Upper lobe of left lung (tissue), 6 donors: ENCODE results near the gene CEP250. TPM values are rescaled to one million over a fixed set of nuclear protein-coding genes. Genes with fewer than 3 reads are reported as not detected.

ENCODE experiments used
- ATAC-seq, 2 donors: fragments of 200-7000 bp; cut with Tn5 transposase; one replicate each; pipeline ENCODE4 v1.9.1; 2022; ENCODE audit warnings: mild to moderate bottlenecking in 2 of 2, moderate library complexity in 2 of 2; ENCODE audit not compliant: low FRiP score in 2 of 2
- DNase-seq, 2 donors: peaks; one replicate each; pipeline ENCODE4 v3.0.0-alpha.2; 2019 to 2020
- H3K27ac ChIP-seq, 4 donors: fragments of 200-600 bp; sonication (generic); one replicate each; pipeline ENCODE4 v1.5.1; 2016 to 2019
- H3K27me3 ChIP-seq, 4 donors: fragments of 200-600 bp; sonication (generic); one replicate each; pipeline ENCODE4 v1.5.1; 2017 to 2019
- H3K36me3 ChIP-seq, 4 donors: fragments of 200-600 bp; sonication (generic); one replicate each; pipeline ENCODE4 v1.5.1; 2016 to 2019
- H3K4me1 ChIP-seq, 4 donors: fragments of 200-600 bp; sonication (generic); one replicate each; pipeline ENCODE4 v1.5.1; 2018 to 2019
- H3K4me3 ChIP-seq, 4 donors: fragments of 200-600 bp; sonication (generic); one replicate each; pipeline ENCODE4 v1.5.1; 2017 to 2019; ENCODE audit warnings: mild to moderate bottlenecking in 2 of 4, moderate library complexity in 1 of 4
- H3K9me3 ChIP-seq, 4 donors: fragments of 200-600 bp; sonication (generic); one replicate each; pipeline ENCODE4 v1.5.1; 2018 to 2019
- EP300 ChIP-seq, 4 donors: sonication (generic); formaldehyde crosslinking; IDR thresholded peaks; one replicate each; pipeline ENCODE4 v1.5.1; 2017; ENCODE audit warnings: antibody characterized with exemption in 4 of 4, control low read depth in 2 of 4
- POLR2A ChIP-seq, 4 donors: fragments of 450-650 bp; IDR thresholded peaks; one replicate each; pipeline ENCODE4 v1.5.1; 2016 to 2017; ENCODE audit warnings: antibody characterized with exemption in 4 of 4, mild to moderate bottlenecking in 2 of 4
- POLR2AphosphoS5 ChIP-seq, 2 donors: sonication (generic); formaldehyde crosslinking; IDR thresholded peaks; one replicate each; pipeline ENCODE4 v1.5.1; 2017; ENCODE audit warnings: antibody characterized with exemption in 2 of 2
- WGBS, 2 donors: methylation state at CpG; one replicate each; pipeline ENCODE4 v1.1.5; 2017 to 2018; 5-methylcytosine and 5-hydroxymethylcytosine counted together
- total RNA-seq, 6 donors: library from RNA; depleted of rRNA in 4 of 6; stranded (reverse); fragments of >200 nt in 4 of 6; gene quantifications; one replicate each; pipeline versions ENCODE4 v1.1.0 to v1.2.1, GENCODE V29; 2016 to 2021
- TF ChIP-seq, protein P1 (sequence below), 6 experiments: fragments of 450-650 bp in 4 of 6; fragments of 200-600 bp in 2 of 6; sonication (generic) in 2 of 6; IDR thresholded peaks; one replicate each; pipeline ENCODE4 v1.5.1; 2016 to 2019; ENCODE audit warnings: antibody characterized with exemption in 6 of 6
- donor health status: DM: no; HTN: no; CAD: no; lungs with moderate emphysema.
- donor health status: DM: no; HTN: yes; CAD: no; lungs with severe emphysema.

The CEP250 gene
- total RNA-seq, 6 donors from 2014 or later = 15.4 to 66.6 (median 29.6) TPM

DNA sequence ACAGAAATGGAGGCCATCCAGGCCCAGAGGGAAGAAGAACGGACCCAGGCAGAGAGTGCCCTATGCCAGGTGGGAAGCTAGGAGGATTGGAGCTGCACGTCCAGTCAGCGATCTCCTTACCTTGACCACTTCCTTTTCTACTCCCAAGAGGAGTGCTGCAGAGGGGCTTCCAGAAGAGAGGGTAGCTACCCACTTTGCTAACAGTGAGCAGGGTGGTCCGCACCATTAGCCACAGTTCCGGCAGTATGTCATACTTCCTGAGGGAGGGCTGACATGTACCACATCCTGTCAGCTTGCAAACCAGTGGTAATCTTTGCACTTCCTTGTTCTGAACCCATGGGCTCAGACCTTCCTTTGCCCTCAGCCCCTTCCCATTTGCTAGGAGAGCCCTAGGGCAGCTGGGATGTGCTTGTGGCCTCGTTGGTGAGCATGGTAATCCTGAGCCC, 35.4 kb downstream of the CEP250 start:
- Histone ChIP-seq H3K4me1 (peaks cover 0 to 4% (median 0%) of the 10 kb centered on the region in 4 donors), H3K36me3 (peaks cover 23 to 81% (median 44%) of the 10 kb centered on the region in 4 donors), H3K27me3 (no peaks in the 10 kb centered on the region), H3K4me3 (peak overlapping the region in 3 of 4 donors; percentile 37 to 42 (median 40)), H3K27ac (peak overlapping the region in 3 of 4 donors; percentile 42 to 79 (median 77)), H3K9me3 (no peaks in the 10 kb centered on the region)
- 50 to 56% methylated on average over 6 of the region's 6 CpGs for WGBS, 2 donors
- peak in 1 of 2 donors; percentile 55 for DNase-seq
- TF ChIP-seq EP300 (IDR thresholded peaks at IDR 0.05) (no peak), POLR2AphosphoS5 (IDR thresholded peaks at IDR 0.05) (peak in 1 of 2 donors; percentile 58), POLR2A (IDR thresholded peaks at IDR 0.05) (peak in 2 of 4 donors; percentile 37 to 42)
- TF ChIP-seq, protein P1, sequence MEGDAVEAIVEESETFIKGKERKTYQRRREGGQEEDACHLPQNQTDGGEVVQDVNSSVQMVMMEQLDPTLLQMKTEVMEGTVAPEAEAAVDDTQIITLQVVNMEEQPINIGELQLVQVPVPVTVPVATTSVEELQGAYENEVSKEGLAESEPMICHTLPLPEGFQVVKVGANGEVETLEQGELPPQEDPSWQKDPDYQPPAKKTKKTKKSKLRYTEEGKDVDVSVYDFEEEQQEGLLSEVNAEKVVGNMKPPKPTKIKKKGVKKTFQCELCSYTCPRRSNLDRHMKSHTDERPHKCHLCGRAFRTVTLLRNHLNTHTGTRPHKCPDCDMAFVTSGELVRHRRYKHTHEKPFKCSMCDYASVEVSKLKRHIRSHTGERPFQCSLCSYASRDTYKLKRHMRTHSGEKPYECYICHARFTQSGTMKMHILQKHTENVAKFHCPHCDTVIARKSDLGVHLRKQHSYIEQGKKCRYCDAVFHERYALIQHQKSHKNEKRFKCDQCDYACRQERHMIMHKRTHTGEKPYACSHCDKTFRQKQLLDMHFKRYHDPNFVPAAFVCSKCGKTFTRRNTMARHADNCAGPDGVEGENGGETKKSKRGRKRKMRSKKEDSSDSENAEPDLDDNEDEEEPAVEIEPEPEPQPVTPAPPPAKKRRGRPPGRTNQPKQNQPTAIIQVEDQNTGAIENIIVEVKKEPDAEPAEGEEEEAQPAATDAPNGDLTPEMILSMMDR (IDR thresholded peaks at IDR 0.05) = no peak
- ATAC-seq = peak; percentile 78 to 86

GRCh38 chr20:35491823-35492222, 36.4 kb downstream of the CEP250 start:
- H3K27me3 ChIP-seq = no peaks in the 10 kb centered on the region
- ATAC-seq (no peak), DNase-seq (no peak)
- WGBS, 2 donors = 91 to 94% methylated on average over 5 of the region's 5 CpGs
- no peaks in the 10 kb centered on the region for H3K9me3 ChIP-seq
- peaks cover 0 to 4% (median 0%) of the 10 kb centered on the region in 4 donors for H3K4me1 ChIP-seq
- H3K4me3 ChIP-seq = no peak overlapping the region
- TF ChIP-seq, protein P1 (IDR thresholded peaks at IDR 0.05) = no peak
- TF ChIP-seq POLR2A (IDR thresholded peaks at IDR 0.05) (no peak), POLR2AphosphoS5 (IDR thresholded peaks at IDR 0.05) (no peak), EP300 (IDR thresholded peaks at IDR 0.05) (no peak)
- H3K36me3 ChIP-seq = peaks cover 23 to 83% (median 53%) of the 10 kb centered on the region in 4 donors
- no peak overlapping the region for H3K27ac ChIP-seq

- Histone ChIP-seq H3K27me3 (no peaks in the 10 kb centered on the region), H3K4me1 (peaks cover 0 to 4% (median 0%) of the 10 kb centered on the region in 4 donors), H3K27ac (no peak overlapping the region), H3K36me3 (peaks cover 29 to 83% (median 56%) of the 10 kb centered on the region in 4 donors), H3K9me3 (no peaks in the 10 kb centered on the region), H3K4me3 (no peak overlapping the region)
- WGBS, 2 donors = 90 to 94% methylated on average over 6 of the region's 6 CpGs
- DNase-seq = no peak
- TF ChIP-seq POLR2A (IDR thresholded peaks at IDR 0.05) (no peak), EP300 (IDR thresholded peaks at IDR 0.05) (no peak), POLR2AphosphoS5 (IDR thresholded peaks at IDR 0.05) (no peak)
- TF ChIP-seq, protein P1 (IDR thresholded peaks at IDR 0.05) = no peak
- ATAC-seq = no peak
Observed at GRCh38 chr20:35492352-35492751, 37.0 kb downstream of the CEP250 start.

DNA sequence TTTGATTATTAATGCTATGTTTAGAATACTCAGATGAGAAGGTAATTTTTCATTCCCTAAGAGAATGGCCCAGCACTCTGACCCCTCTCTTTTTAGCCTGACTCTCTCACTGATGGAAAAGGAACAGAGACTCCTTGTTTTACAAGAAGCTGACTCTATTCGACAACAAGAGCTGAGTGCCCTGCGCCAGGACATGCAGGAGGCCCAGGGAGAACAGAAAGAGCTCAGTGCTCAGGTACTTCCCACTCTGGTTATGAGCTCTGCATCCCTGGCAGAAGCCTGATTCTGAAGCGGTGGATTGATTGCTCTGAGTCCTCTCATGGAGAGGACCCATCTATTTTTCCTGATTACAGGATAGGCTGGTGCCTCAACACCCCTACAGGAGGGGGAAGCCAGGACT, 41.1 kb downstream of the CEP250 start:
- Histone ChIP-seq H3K9me3 (no peaks in the 10 kb centered on the region), H3K4me1 (no peaks in the 10 kb centered on the region), H3K27me3 (no peaks in the 10 kb centered on the region), H3K36me3 (peaks cover 39 to 98% (median 79%) of the 10 kb centered on the region in 4 donors), H3K27ac (no peak overlapping the region), H3K4me3 (no peak overlapping the region)
- DNase-seq = no peak
- WGBS, 2 donors = 96% methylated on average over 3 of the region's 3 CpGs
- ATAC-seq = no peak
- TF ChIP-seq, protein P1 (IDR thresholded peaks at IDR 0.05) = no peak

DNA sequence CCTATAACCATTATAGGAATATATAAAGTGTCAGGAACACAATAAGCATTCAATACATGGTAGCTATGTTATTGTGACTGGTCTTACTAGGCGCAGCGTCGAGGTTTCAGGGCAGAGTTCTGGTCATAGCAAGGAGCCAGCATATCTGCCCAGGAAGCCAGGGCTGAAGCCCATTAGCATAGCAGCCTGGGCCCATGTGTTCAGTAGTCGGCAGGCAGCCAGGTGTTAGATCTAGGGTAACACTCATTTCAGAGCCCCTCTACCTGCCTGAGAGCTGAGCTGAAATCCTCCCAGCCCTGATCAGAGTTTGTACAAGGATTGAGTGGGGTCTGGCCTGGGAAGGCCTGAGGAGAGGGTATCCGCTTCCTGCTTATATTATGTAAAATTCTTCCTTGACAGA, 41.9 kb downstream of the CEP250 start:
- ATAC-seq (no peak), DNase-seq (no peak)
- 93 to 95% methylated on average over 4 to 5 of the region's 5 CpGs for WGBS, 2 donors
- peaks cover 42 to 100% (median 85%) of the 10 kb centered on the region in 4 donors for H3K36me3 ChIP-seq
- no peaks in the 10 kb centered on the region for H3K27me3 ChIP-seq
- TF ChIP-seq POLR2A (IDR thresholded peaks at IDR 0.05) (no peak), POLR2AphosphoS5 (IDR thresholded peaks at IDR 0.05) (no peak), EP300 (IDR thresholded peaks at IDR 0.05) (no peak)
- TF ChIP-seq, protein P1 (IDR thresholded peaks at IDR 0.05) = no peak
- no peaks in the 10 kb centered on the region for H3K9me3 ChIP-seq
- no peaks in the 10 kb centered on the region for H3K4me1 ChIP-seq
- H3K27ac ChIP-seq = no peak overlapping the region
- H3K4me3 ChIP-seq = no peak overlapping the region
